MCF 10A (cell line): ENCODE measurements around the gene ABCC12. TPM values are rescaled to one million over a fixed set of nuclear protein-coding genes. Genes with fewer than 3 reads are reported as not detected.

Experiments used
- BruUV-seq: library from RNA; stranded (reverse); fragments of 400-500 nt; replicated peaks from 2 replicates; lab custom pipeline; 2021; lab: Mats Ljungman, UMichigan
- CTCF ChIA-PET: fragments of 300-600 bp; sonication (Branson Sonifier 250); formaldehyde crosslinking; extraction: SDS; loops from one replicate; lab custom pipeline; 2021; ENCODE audit warnings: antibody characterized with exemption, inconsistent platforms; lab: Yijun Ruan, JAX
- POLR2A ChIA-PET: fragments of 300-600, 350-650 bp; sonication (Branson Sonifier 250); formaldehyde crosslinking; extraction: SDS; loops from one replicate; lab custom pipeline; 2020; ENCODE audit warnings: antibody characterized with exemption, inconsistent platforms; lab: Yijun Ruan, JAX
- DNase-seq: peaks from one replicate; pipeline ENCODE4 v3.0.0-alpha.2; 2018; ENCODE audit not compliant: unreplicated experiment
- H3K27ac Mint-ChIP-seq: one replicate; pipeline ENCODE4 v1.8.0; 2022; ENCODE audit warnings: mild to moderate bottlenecking, low read depth, mixed read lengths; ENCODE audit not compliant: unreplicated experiment
- H3K27me3 Mint-ChIP-seq: one replicate; pipeline ENCODE4 v1.8.0; 2022; ENCODE audit warnings: mixed read lengths; ENCODE audit not compliant: insufficient read depth, unreplicated experiment
- H3K36me3 Mint-ChIP-seq: one replicate; pipeline ENCODE4 v1.8.0; 2022; ENCODE audit warnings: mild to moderate bottlenecking, moderate library complexity, mixed read lengths; ENCODE audit not compliant: insufficient read depth, unreplicated experiment
- H3K4me1 Mint-ChIP-seq: one replicate; pipeline ENCODE4 v1.8.0; 2022; ENCODE audit warnings: mixed read lengths; ENCODE audit not compliant: insufficient read depth, unreplicated experiment
- H3K4me3 Mint-ChIP-seq: one replicate; pipeline ENCODE4 v1.8.0; 2022; ENCODE audit warnings: mild to moderate bottlenecking, moderate library complexity, mixed read lengths; ENCODE audit not compliant: unreplicated experiment
- H3K9me3 Mint-ChIP-seq: one replicate; pipeline ENCODE4 v1.8.0; 2022; ENCODE audit warnings: mixed read lengths; ENCODE audit not compliant: unreplicated experiment
- intact Hi-C: fragments of 100-400 bp; cut with micrococcal nuclease; formaldehyde crosslinking; loops from 2 replicates; pipeline ENCODE4 v1.14.1; 2022
- total RNA-seq: library from RNA; stranded (reverse); gene quantifications from 2 replicates; pipeline ENCODE4 v1.2.3, GENCODE V29; 2022
- TF ChIP-seq, protein P1 (sequence below): fragments of 200-600 bp; IDR thresholded peaks from one replicate; pipeline ENCODE4 v1.8.0; 2022; ENCODE audit warnings: antibody characterized with exemption, mild to moderate bottlenecking; ENCODE audit not compliant: unreplicated experiment

The ABCC12 gene
- total RNA-seq, 1 experiment from 2014 or later: not detected

- DNase-seq: peak; percentile 78
- intact Hi-C loops: loop anchor here (1.0 to 10.0 kb wide), 8 partner anchors 110 to 1310 kb away; partner anchors contain the start of gene NETO2
- Mint-ChIP-seq H3K27ac (no peak overlapping the region), H3K4me1 (peaks cover 5% of the 10 kb centered on the region), H3K27me3 (no peaks in the 10 kb centered on the region), H3K36me3 (no peaks in the 10 kb centered on the region), H3K4me3 (peak overlapping the region; percentile 2), H3K9me3 (no peaks in the 10 kb centered on the region)
- TF ChIP-seq, protein P1, sequence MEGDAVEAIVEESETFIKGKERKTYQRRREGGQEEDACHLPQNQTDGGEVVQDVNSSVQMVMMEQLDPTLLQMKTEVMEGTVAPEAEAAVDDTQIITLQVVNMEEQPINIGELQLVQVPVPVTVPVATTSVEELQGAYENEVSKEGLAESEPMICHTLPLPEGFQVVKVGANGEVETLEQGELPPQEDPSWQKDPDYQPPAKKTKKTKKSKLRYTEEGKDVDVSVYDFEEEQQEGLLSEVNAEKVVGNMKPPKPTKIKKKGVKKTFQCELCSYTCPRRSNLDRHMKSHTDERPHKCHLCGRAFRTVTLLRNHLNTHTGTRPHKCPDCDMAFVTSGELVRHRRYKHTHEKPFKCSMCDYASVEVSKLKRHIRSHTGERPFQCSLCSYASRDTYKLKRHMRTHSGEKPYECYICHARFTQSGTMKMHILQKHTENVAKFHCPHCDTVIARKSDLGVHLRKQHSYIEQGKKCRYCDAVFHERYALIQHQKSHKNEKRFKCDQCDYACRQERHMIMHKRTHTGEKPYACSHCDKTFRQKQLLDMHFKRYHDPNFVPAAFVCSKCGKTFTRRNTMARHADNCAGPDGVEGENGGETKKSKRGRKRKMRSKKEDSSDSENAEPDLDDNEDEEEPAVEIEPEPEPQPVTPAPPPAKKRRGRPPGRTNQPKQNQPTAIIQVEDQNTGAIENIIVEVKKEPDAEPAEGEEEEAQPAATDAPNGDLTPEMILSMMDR: peak; percentile 85
- CTCF ChIA-PET: interaction anchor here (0.5 to 6.7 kb wide), 54 partner anchors 9 to 1311 kb away, joined by 3 to 48 read pairs (median 3); partner anchors contain the start of genes ABCC12, DNAJA2 and NETO2
- POLR2A ChIA-PET: interaction anchor here (0.6 to 1.0 kb wide), 6 partner anchors 89 to 1127 kb away, joined by 3 to 5 read pairs (median 3); no protein-coding TSS in a partner anchor
- no TSS peak for BruUV-seq
Measured at GRCh38 chr16:48164907-48165715, 9.3 kb upstream of the ABCC12 start.

- peaks cover 12% of the 10 kb centered on the region for H3K4me1 Mint-ChIP-seq
- CTCF ChIA-PET: interaction anchor here (1.4 to 4.4 kb wide), 4 partner anchors 12 to 1215 kb away, joined by 3 to 35 read pairs (median 11); no protein-coding TSS in a partner anchor
- POLR2A ChIA-PET: no interaction called here
- no peaks in the 10 kb centered on the region for H3K9me3 Mint-ChIP-seq
- H3K36me3 Mint-ChIP-seq: no peaks in the 10 kb centered on the region
- intact Hi-C loops: loop anchor here (10.0 kb wide), 1 partner anchor 1308 kb away; no protein-coding TSS in a partner anchor
- no TSS peak for BruUV-seq
- no peak for DNase-seq
- no peak overlapping the region for H3K4me3 Mint-ChIP-seq
- H3K27me3 Mint-ChIP-seq: no peaks in the 10 kb centered on the region
- TF ChIP-seq, protein P1: no peak
- H3K27ac Mint-ChIP-seq: no peak overlapping the region
Measured at GRCh38 chr16:48162839-48163410, 7.1 kb upstream of the ABCC12 start.

DNA sequence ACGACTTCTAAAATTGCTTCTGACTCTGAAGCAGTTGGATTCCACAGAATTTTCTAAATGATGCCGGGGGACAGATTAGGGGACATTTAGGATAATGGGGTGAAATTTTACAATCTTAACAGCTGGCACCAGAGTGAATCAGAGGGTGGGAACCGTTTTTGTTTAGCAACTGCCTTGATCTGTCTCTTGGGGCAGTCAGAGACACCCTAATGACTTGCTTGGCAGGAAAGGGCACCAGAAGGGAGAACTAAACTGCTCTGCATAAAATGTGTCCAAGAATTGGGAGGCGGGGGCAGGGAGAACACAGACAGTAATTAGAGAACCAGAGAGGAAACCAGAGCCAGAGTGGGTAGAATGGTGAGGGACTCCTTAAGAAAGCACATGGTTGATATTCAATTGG lies 6.1 kb upstream of the ABCC12 start:
- no peaks in the 10 kb centered on the region for H3K27me3 Mint-ChIP-seq
- H3K9me3 Mint-ChIP-seq: no peaks in the 10 kb centered on the region
- no peak for DNase-seq
- H3K36me3 Mint-ChIP-seq: no peaks in the 10 kb centered on the region
- H3K4me1 Mint-ChIP-seq: peaks cover 16% of the 10 kb centered on the region
- H3K27ac Mint-ChIP-seq: no peak overlapping the region
- no peak overlapping the region for H3K4me3 Mint-ChIP-seq
- CTCF ChIA-PET: interaction anchor here (0.6 to 2.0 kb wide), 4 partner anchors 79 to 1214 kb away, joined by 3 to 5 read pairs (median 4); no protein-coding TSS in a partner anchor
- intact Hi-C loops: loop anchor here (10.0 kb wide), 1 partner anchor 1307 kb away; no protein-coding TSS in a partner anchor
- no TSS peak for BruUV-seq
- POLR2A ChIA-PET: no interaction called here
- TF ChIP-seq, protein P1: no peak

DNA sequence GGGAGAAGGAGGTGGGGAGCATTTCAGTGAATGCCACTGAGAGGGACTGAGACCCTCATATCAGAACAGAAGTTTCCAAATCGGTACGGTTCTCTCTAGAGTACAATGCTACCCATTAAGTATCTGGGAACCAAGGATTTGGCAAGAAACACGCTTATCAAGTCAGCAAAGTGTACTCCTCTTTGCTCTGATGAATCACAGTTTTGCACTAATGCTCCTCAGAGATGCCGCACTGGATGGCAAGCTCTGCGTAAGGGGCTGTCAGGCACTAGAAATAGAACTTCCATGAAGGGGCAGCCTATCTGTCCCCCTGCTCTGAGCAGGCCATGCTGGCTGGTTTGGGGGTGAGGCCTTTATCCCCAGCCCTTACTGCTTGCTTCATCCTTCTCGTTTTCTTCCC lies 4.8 kb upstream of the ABCC12 start:
- no peaks in the 10 kb centered on the region for H3K36me3 Mint-ChIP-seq
- ChIA-PET CTCF (interaction anchor here (0.5 to 2.0 kb wide), 3 partner anchors 462 to 1028 kb away, joined by 3 to 5 read pairs (median 4); no protein-coding TSS in a partner anchor), POLR2A (no interaction called here)
- H3K9me3 Mint-ChIP-seq: no peaks in the 10 kb centered on the region
- H3K27me3 Mint-ChIP-seq: no peaks in the 10 kb centered on the region
- H3K27ac Mint-ChIP-seq: no peak overlapping the region
- TF ChIP-seq, protein P1: no peak
- intact Hi-C loops: loop anchor here (10.0 kb wide), 1 partner anchor 1306 kb away; no protein-coding TSS in a partner anchor
- BruUV-seq: no TSS peak
- no peak for DNase-seq
- H3K4me1 Mint-ChIP-seq: peaks cover 16% of the 10 kb centered on the region
- H3K4me3 Mint-ChIP-seq: no peak overlapping the region
